Measurements from ENCODE around the gene WNT5A.

Gene WNT5A

DNA sequence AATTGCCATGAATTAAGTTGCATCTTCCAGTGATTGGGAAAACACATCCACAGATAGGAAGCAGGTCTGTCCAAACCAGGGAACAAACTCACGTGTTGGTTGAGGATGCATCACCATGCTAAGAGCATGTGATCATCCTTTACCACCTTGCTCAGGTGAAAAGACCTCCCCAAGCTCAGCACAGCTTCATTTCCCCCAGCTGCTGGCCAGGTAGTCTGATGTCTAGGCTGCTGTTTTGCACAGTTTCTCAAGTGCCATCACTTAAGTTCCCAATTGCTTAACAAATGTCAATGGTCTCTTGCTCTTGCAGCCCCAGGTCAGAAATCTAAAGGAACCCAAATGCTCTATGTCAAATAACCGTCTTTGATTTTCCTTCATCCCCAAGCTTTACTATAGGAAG, 34.2 kb downstream of the WNT5A start:
- DNase-seq (ENCODE audit: low read depth in 2 of 2, low spot score in 1 of 2), result no peak

DNA sequence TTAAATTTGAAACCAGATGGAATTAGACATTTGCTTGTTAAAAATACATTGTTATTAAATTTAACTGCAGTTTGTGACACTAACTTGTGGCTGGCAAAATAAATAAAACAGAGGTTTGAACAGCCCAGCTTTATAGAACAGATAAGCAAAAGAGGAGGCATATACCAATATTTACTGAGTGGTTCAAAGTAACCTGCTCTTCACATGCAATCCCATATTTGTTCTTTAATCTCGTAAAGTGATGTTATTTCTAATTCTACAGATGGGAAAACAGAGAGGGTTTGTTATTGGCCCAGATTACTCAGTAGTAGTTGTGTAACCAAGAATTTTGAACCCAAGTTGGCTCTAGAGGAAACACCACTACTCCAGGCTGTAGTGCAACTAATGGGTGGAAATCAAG, 37.6 kb downstream of the WNT5A start:
- no peak for DNase-seq (ENCODE audit: low read depth in 2 of 2, low spot score in 1 of 2)

DNA sequence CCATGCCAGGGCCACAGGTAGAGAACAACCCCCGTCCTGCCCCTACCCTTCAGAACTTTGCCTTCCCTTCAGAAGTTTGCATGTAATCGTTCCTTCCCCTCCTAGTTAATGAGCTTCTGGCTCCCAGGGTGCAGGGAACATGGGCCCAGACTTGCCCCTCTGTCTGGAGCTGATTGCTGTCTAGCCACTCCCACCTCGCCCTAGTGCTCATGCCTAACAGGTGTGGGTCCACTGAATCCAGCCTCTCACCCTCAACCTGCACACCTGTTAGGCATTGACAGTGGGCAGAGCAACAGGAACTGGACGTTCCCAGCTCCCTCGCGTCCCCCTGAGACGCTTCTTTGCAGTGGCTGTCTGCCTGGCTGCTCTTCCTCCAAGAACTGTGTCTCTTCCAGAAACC, 40.3 kb downstream of the WNT5A start:
- DNase-seq (ENCODE audit: low read depth in 2 of 2, low spot score in 1 of 2), result no peak

DNA sequence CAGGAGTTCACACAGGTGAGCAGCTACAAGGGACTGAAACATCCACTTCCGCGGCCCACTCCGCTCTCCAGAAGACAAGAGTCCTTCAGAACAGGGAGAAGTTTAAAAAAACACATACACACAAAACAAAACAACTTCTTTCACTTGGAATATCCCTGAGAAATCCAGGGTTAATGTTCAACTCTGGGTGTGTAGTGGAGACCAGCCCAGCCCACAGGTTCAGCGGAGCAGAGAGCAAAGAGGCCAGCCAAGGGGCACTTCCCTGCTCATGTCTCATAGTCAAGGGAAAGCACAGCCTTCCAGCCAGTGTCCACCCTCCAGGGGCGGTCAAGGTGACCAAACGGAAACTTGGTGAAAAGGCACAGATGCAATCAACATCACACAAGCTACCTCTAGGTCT, 41.6 kb downstream of the WNT5A start:
- DNase-seq (ENCODE audit: low read depth in 2 of 2, low spot score in 1 of 2), result no peak

DNA sequence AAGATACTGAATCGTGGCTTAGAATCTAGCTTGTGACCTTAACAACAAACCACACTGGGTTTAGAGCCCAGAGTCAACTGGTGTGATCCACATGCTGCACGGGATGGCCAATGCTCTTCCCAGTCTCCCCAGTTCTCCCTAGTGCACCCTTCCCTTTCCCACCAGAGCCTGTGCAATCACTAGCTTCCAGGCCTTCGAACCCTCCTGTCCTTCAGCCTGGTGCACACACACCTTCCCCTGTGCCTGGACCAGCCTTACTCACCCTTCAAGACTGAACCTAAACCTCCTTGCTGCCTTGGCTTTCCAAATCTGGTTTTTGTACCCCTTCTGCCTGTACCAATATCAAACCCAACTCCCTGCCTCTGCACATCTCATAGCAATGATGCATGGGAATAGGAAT, 43.8 kb downstream of the WNT5A start:
- DNase-seq (ENCODE audit: low read depth in 2 of 2, low spot score in 1 of 2), result no peak

DNA sequence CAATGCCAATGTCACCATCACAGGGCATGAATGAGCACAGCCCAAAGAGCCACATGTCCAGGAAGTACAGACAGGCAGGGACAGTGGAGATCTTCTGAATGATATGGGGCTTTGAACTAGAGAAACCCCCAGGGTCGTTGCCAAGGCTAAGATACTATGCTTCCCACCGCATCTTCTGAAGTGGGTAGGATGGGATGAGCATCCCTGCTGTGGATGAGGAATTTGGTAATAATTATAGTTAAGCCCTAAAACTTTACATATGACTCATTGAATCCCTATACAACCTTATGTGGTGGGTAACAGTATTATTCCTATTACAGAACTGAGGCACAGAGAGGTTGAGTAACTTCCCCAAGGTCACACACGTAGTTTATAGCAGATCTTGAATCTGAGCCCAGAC, 44.2 kb downstream of the WNT5A start:
- no peak for DNase-seq (ENCODE audit: low read depth in 2 of 2, low spot score in 1 of 2)

DNA sequence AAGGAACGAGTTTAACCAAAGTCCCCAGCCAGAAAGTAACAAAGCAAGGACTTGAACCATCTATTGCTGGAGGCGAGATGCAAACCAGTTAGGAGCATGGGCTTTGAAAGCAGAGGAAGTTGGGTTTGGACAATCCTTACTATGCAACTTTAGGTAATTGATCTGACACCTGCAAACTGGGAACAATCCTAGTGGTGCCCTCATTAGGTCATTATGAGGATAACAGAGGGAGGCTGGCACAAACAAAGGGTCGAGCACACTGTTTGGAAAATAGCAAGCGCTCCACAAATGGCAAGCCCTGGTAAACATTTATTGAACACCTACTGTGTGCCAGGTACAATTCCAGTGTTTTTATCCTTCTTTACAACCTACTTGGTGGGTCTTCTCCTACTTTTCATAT, 45.6 kb downstream of the WNT5A start:
- no peak for DNase-seq (ENCODE audit: low read depth in 2 of 2, low spot score in 1 of 2)

DNA sequence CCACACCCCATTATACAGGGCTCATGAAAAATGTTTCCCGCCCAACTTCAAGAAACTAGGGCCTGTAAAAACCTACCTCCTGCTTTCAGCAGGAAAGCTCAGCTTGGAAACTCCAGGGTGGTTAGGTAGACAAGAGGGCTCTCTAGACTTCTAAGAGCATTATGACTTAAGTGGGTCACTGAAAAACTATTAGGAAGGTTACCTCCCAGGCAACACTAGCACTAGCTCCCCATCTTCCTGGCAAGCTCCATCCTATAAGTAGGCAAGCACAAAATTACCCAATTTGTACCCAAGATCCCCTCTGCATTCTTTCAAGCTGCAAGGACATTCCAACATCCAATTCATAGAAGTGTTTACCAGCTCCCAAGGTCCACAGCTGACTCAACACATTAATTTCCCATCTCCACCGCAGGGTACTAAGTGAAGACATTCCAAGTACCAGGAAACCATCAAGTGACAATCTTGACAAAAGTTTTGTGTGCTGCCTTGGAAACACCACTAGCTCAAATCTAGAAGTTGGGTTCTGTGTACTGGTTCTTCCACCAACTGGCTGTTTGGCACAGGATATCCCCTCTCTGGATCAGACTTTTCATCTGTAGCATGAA, 46.9 kb downstream of the WNT5A start:
- no peak for DNase-seq (ENCODE audit: low read depth in 2 of 2, low spot score in 1 of 2)

DNA sequence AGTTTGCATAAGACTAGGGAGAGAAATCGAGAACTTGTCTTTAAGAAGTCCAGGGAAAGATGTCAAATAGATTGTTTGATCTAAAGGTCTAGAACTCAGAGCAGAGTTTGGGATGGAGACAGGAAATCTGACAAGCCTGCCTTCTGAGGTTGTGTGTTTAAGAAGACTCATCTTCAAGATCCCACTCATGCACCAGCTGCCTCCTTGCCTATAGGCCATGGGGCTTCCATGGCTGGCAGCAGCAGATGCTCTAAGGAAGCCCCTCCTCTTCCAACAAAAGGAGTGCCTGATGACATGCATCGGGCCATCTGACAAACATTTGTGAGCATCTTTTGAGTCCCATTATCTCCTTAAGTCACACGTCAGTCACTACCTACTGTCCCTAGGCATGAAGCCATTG, 47.4 kb downstream of the WNT5A start:
- no peak for DNase-seq (ENCODE audit: low read depth in 2 of 2, low spot score in 1 of 2)

DNA sequence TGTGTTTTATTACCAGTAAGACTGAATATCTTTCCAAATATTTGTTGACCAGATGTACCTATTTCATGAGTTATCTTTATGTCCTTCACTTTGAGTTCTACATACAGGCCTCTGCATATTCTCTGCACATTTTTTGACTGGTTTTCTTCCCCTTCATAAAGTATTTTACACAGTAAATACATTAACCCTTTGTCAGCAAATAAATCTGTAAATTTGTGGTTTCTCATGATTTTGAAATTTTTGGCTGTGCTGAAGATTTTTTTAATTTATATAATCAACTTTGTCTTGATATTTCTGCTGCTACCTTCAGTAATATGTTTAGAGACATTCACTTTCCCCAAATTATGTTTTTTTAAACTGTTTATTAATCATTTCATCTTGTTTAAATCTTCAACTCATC, 50.5 kb downstream of the WNT5A start:
- no peak for DNase-seq (ENCODE audit: low read depth in 2 of 2, low spot score in 1 of 2)

DNA sequence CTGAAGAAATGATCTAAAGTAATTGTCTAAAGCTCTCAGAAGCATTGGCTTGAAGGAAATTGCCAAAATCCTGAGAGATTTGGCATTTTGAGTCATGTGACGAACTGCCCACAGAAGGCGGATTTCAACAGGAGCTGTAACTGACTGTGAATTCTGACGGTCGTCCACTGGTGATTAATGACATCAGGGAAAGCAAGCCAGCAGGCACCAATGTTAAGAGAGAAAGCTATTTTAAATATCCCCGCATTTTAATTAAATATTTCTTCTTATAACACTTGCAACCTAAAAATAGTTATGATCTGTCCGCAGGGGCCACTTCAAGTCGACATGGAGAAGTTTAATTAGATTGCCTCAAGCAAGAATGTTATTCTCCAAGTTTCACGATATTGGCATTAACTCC, 51.6 kb downstream of the WNT5A start:
- DNase-seq (ENCODE audit: low read depth in 2 of 2, low spot score in 1 of 2), result no peak

DNA sequence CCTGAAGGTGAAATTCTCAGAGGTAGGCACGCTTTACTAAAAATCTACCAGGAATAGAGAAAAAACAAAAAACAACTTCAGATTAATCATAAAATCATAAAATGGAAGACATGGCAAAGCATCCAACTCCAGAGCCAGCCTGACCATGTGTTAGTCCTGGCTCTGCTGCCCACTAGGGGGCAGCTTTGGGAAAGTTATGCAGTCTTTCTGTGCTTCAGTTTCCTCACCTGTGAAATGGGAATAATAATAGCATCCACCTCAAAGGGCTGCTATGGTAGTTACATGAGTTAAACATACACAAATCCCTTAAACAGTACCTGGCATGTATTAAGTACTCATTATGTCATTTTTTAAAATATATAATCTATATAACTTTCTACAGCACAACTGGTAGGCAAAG, 52.3 kb downstream of the WNT5A start:
- no peak for DNase-seq (ENCODE audit: low read depth in 2 of 2, low spot score in 1 of 2)

DNA sequence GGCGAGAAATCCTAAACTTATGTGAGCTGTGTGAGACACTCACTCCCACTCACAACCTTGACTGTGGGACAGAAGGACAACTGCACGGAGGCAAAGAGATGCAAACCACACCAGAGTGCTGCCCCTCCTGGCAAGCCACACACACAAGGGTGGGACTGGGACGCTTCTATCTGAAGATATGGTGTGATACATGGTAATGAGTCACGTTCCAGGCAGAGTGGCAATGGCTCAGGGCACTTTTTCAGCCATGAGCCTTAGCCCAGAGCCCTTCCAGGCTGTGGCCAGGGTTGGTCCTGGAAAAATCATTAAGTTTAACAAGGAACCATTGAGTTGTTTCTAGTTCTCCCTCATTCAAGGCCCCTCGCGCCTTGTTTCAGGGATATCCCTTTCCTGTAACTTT, 56.1 kb downstream of the WNT5A start:
- no peak for DNase-seq (ENCODE audit: low read depth in 2 of 2, low spot score in 1 of 2)

DNA sequence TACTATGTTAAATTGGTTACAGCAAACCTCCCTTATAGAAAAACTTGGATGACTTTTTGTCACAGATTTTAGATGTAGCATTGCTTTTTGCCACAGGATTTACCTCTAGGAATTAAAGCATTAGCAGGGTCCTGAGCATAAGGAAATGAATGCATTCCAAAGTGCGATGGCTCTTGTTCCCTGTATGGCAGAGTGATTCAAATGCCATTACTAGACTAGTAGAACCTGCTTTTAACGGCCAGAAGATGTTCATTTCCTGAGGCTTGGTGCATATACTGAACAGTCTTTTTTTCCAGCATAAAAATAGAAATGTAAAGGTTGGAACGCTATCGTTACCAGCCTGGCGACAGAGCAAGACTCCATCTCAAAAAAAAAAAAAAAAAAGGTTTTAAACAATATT, 59.4 kb downstream of the WNT5A start:
- DNase-seq (ENCODE audit: low read depth in 2 of 2, low spot score in 1 of 2), result no peak

DNA sequence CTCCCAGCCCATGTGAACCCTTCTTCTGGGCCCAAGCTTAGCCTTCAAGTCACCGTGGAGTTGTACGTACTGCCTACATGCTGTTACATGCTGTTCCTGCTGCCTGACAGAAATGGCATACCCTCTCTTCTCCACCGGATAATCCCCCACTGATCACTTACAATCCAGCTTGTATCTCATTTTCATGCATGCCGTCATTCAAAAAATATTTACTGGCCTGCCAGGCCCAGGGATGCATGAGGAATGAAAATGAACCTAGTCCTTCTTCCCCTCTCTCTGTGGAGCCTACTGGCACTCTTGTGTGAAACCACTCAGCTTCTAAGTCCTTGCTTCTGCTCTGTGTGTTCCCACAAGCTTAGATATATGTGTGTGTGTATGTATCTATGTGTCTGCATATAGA, 60.6 kb downstream of the WNT5A start:
- no peak for DNase-seq (ENCODE audit: low read depth in 2 of 2, low spot score in 1 of 2)

DNA sequence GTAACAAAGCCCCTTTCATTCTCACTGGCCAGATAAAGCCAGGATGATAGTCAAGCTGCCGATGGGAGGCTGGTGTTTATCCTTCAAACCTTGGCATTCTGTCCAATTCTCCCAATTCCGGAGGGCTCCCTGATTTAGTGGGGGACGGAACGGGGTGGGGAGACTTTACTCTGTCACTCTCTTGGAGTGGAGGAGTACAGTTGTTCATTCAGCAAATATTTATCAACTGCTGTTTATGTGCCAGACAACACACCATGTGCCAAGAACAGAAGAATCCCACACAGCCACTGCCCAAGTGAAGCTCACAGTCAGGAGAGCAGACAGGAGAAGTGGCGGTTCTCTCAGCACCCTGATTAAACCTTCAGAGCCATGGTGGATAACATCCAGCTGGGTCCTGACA, 63.3 kb downstream of the WNT5A start:
- DNase-seq (ENCODE audit: low read depth in 2 of 2, low spot score in 1 of 2), result no peak

DNA sequence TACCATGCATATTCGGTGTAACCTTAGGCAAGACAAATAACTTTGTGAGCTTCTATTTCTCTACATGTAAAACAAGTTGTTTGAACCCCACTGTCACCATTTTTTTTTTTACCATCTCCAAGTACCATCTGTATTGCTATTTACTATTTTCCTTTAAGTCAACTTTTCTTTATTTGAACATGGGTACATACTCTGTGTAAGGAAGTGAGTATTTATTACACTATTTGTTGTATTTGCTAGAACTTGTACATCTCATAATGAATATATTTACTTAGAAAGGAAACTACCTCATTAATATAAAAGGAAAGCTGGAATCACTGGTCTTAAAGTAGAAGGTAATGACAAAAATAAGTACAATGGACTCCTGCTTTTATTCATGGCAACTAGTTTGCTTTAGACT, 69.9 kb downstream of the WNT5A start:
- no peak for DNase-seq (ENCODE audit: low read depth in 2 of 2, low spot score in 1 of 2)

DNA sequence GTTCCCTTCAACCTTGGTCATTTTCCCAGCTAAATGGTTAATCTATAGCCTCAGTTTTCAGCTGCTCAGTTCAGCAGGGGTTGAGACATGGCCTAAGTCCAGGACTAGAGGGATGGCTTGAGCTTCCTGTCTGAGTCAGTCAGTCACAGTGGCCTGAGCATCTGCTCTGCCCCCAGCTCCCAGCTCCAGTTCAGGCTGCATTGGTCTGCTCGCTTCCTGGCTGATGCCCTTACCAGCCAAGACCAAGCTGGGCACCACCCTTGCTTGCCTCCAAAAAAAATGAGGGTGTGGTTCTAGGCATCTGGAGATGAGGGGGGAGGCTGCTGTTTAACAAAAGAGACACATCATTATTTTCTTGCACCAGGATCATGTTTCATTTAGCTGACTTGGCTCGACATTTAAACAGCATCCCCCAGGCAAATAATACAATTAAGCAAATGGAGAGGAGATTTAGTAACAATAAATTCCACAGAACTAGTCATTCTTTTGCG, 70.7 kb downstream of the WNT5A start:
- DNase-seq (ENCODE audit: low read depth in 2 of 2, low spot score in 1 of 2), result no peak
